GM12878 (cell line): Measurements from ENCODE around the gene E2F1. TPM values are rescaled to one million over a fixed set of nuclear protein-coding genes. Genes with fewer than 3 reads are reported as not detected.

Experiments used
- ATF7 ChIP-seq: fragments of 450-650 bp; IDR thresholded peaks from 2 replicates; pipeline ENCODE4 v1.6.1; 2016; ENCODE audit warnings: low read depth, mild to moderate bottlenecking
- BHLHE40 ChIP-seq, 2 experiments: fragments of 450-650 bp in 1 of 2; IDR thresholded peaks; 2 replicates each; pipeline ENCODE4 v1.6.1; 2011 to 2017; ENCODE audit warnings: low read depth in 2 of 2, borderline replicate concordance in 1 of 2, improper control_type of control experiment in 1 of 2, low read length in 1 of 2, mild to moderate bottlenecking in 1 of 2
- DPF2 ChIP-seq: fragments of 450-650 bp; IDR thresholded peaks from 2 replicates; pipeline ENCODE4 v1.6.1; 2017; ENCODE audit warnings: mild to moderate bottlenecking
- E4F1 ChIP-seq: fragments of 450-650 bp; IDR thresholded peaks from 2 replicates; pipeline ENCODE4 v1.6.1; 2018; ENCODE audit warnings: borderline replicate concordance, mild to moderate bottlenecking; ENCODE audit not compliant: partially characterized antibody
- EGR1 ChIP-seq, 2 experiments: IDR thresholded peaks; 1 replicate in 1 of 2; 2 replicates in 1 of 2; pipeline ENCODE4 v1.6.1; 2011 to 2012; ENCODE audit warnings: low read depth in 2 of 2, low read length in 2 of 2, borderline replicate concordance in 1 of 2, mild to moderate bottlenecking in 1 of 2, moderate library complexity in 1 of 2
- EP300 ChIP-seq, 2 experiments: fragments of 150-350 bp in 1 of 2; IDR thresholded peaks; 2 replicates each; pipeline ENCODE4 v1.6.1; 2011 to 2012; ENCODE audit warnings: low read depth in 2 of 2, low read length in 2 of 2, borderline replicate concordance in 1 of 2, improper control_type of control experiment in 1 of 2, inconsistent platforms in 1 of 2; ENCODE audit not compliant: control insufficient read depth in 1 of 2
- ETV6 ChIP-seq, 2 experiments: fragments of 450-650 bp in 1 of 2; IDR thresholded peaks in 1 of 2; conservative IDR thresholded peaks in 1 of 2; 2 replicates each; pipeline ENCODE4 v1.6.1; 2014; ENCODE audit warnings: antibody characterized with exemption in 1 of 2, borderline replicate concordance in 1 of 2, low read depth in 1 of 2, mild to moderate bottlenecking in 1 of 2, moderate library complexity in 1 of 2
- NR2C2 ChIP-seq: IDR thresholded peaks from 2 replicates; pipeline ENCODE4 v1.6.1; 2011; ENCODE audit warnings: borderline replicate concordance, low read depth; ENCODE audit not compliant: control insufficient read depth, insufficient read length
- NRF1 ChIP-seq: conservative IDR thresholded peaks from 2 replicates; pipeline ENCODE4 v1.6.1; 2011; ENCODE audit warnings: mild to moderate bottlenecking, low read depth, low read length, improper control_type of control experiment
- SP1 ChIP-seq: IDR thresholded peaks from one replicate; pipeline ENCODE4 v1.6.1; 2011; ENCODE audit warnings: low read depth, low read length
- TBL1XR1 ChIP-seq: IDR thresholded peaks from 2 replicates; pipeline ENCODE4 v1.6.1; 2012; ENCODE audit warnings: low read depth, low read length, improper control_type of control experiment
- TCF3 ChIP-seq: IDR thresholded peaks from 2 replicates; pipeline ENCODE4 v1.6.1; 2012; ENCODE audit warnings: low read depth, mild to moderate bottlenecking, low read length, borderline replicate concordance; ENCODE audit not compliant: insufficient read depth
- ZBTB11 ChIP-seq: fragments of 450-650 bp; formaldehyde crosslinking; IDR thresholded peaks from 2 replicates; pipeline ENCODE4 v1.5.0; 2022; ENCODE audit warnings: mild to moderate bottlenecking, missing genetic modification characterization
- polyA plus RNA-seq, 11 experiments: library from polyadenylated mRNA; depleted of rRNA in 4 of 11; unstranded in 6 of 11; stranded (reverse) in 5 of 11; fragments of >200 nt; fragmentation: Nextera tagmentation in 4 of 11; fragmentation: Illumina TruSeq in 1 of 11; extraction: Ambion mirVana in 4 of 11; extraction: Trizol in 1 of 11; gene quantifications; 1 replicate in 1 of 11; 2 replicates in 10 of 11; pipeline versions ENCODE4 v1.2.1 to v1.2.3, GENCODE V29; 2011 to 2016; ENCODE audit warnings: inconsistent platforms in 2 of 11, missing spikeins in 2 of 11, low read depth in 1 of 11
- total RNA-seq, 4 experiments: library from RNA; depleted of rRNA in 3 of 4; stranded (reverse); fragments of >200 nt in 3 of 4; fragmentation: Illumina TruSeq in 1 of 4; extraction: Trizol in 1 of 4; gene quantifications; 2 replicates each; pipeline versions ENCODE4 v1.2.1 to v1.2.3, GENCODE V29; 2013 to 2021

E2F1 gene
- total and polyA plus RNA-seq, 10 of the 15 experiments (the other 5 are each of a cell fraction or from before 2014, with no cell fraction given): 0.29 to 50.2 (median 19.7) TPM

- TF ChIP-seq ETV6 (conservative IDR thresholded peaks at IDR 0.05 in 1 of 2, IDR thresholded peaks at IDR 0.05 in 1 of 2; ENCODE audit: borderline replicate concordance in 1 of 2, low read depth in 1 of 2) (0 out of 4 replicates have a peak, but pooled peaks of 1 of the 2 experiments have one; percentile 14), TBL1XR1 (no peak), BHLHE40 (IDR thresholded peaks at IDR 0.05; ENCODE audit: borderline replicate concordance in 1 of 2, low read depth in 2 of 2, low read length in 1 of 2) (peak; percentile 56 to 71; a peak in 3 of 4 replicates), E4F1 (no peak), NR2C2 (no peak), NRF1 (no peak), SP1 (peak; percentile 19), ZBTB11 (CRISPR knock-in tag) (no peak), EGR1 (IDR thresholded peaks at IDR 0.05; ENCODE audit: borderline replicate concordance in 1 of 2, low read depth in 2 of 2, low read length in 2 of 2) (0 out of 3 replicates have a peak, but pooled peaks of 1 of the 2 experiments have one; percentile 21), ATF7 (peak; percentile 73), EP300 (IDR thresholded peaks at IDR 0.05; ENCODE audit: borderline replicate concordance in 1 of 2, control insufficient read depth in 1 of 2, low read depth in 2 of 2, low read length in 2 of 2) (no peak), DPF2 (peak; percentile 39; the same call in 1 of the 2 replicates), TCF3 (peak; percentile 71; the same call in 1 of the 2 replicates)
Measured at GRCh38 chr20:33679758-33680485, 6.3 kb downstream of the E2F1 start (continued).
